Activated CD8-positive, alpha-beta memory T cell treated with anti-CD3 and anti-CD28 coated beads for 36 hours (primary cell): ENCODE results near the gene FIZ1. TPM values are rescaled to one million over a fixed set of nuclear protein-coding genes. Genes with fewer than 3 reads are reported as not detected.

ENCODE experiments used
- CTCF ChIA-PET: fragments of 350-600 bp; sonication (Branson Sonifier 250); formaldehyde crosslinking; loops from one replicate; lab custom pipeline; 2021; ENCODE audit warnings: antibody characterized with exemption; lab: Charles Lee
- POLR2A ChIA-PET: fragments of 350-600 bp; sonication (Branson Sonifier 250); formaldehyde crosslinking; loops from one replicate; lab custom pipeline; 2021; ENCODE audit warnings: antibody characterized with exemption; lab: Charles Lee
- total RNA-seq, 2 experiments: library from RNA; stranded (reverse); gene quantifications; one replicate each; pipeline ENCODE4 v1.2.3, GENCODE V29; 2021

FIZ1 gene, protein sequence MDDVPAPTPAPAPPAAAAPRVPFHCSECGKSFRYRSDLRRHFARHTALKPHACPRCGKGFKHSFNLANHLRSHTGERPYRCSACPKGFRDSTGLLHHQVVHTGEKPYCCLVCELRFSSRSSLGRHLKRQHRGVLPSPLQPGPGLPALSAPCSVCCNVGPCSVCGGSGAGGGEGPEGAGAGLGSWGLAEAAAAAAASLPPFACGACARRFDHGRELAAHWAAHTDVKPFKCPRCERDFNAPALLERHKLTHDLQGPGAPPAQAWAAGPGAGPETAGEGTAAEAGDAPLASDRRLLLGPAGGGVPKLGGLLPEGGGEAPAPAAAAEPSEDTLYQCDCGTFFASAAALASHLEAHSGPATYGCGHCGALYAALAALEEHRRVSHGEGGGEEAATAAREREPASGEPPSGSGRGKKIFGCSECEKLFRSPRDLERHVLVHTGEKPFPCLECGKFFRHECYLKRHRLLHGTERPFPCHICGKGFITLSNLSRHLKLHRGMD
- 10 to 100 TPM; 17.4 to 17.8 TPM for total RNA-seq

DNA sequence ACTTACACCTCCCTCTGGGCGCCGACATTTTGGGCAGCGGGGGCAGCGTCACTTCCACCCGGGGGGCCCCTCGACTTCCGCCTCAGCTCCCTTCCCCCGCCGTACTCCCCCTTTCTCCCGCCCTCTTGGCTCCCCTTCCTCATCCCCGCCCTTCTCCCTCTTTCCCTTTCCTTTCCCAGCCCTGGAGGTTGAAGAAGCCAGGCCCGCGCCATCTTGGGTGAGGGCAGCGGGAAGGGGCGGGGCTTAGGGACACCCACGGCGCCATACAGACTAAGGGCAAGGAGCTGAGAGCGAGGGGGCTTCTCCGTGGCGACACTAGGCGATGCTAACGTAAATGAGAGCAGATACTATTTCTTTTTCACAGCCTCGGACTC lies at the start of gene FIZ1:
TSS of gene FIZ1 (minus strand) at position 50 of the 374 bp plus-strand sequence. CDS start 1,652 bp downstream, outside the sequence.
- POLR2A ChIA-PET: interaction anchor here (1.0 to 1.8 kb wide), 11 partner anchors 12 to 344 kb away, joined by 3 to 9 read pairs (median 5); partner anchors contain the start of genes U2AF2, ZNF579, ZNF581 and ZNF628
- CTCF ChIA-PET: interaction anchor here (0.6 to 2.0 kb wide), 8 partner anchors 13 to 95 kb away, joined by 3 to 10 read pairs (median 6); partner anchors contain the start of gene ZNF784

DNA sequence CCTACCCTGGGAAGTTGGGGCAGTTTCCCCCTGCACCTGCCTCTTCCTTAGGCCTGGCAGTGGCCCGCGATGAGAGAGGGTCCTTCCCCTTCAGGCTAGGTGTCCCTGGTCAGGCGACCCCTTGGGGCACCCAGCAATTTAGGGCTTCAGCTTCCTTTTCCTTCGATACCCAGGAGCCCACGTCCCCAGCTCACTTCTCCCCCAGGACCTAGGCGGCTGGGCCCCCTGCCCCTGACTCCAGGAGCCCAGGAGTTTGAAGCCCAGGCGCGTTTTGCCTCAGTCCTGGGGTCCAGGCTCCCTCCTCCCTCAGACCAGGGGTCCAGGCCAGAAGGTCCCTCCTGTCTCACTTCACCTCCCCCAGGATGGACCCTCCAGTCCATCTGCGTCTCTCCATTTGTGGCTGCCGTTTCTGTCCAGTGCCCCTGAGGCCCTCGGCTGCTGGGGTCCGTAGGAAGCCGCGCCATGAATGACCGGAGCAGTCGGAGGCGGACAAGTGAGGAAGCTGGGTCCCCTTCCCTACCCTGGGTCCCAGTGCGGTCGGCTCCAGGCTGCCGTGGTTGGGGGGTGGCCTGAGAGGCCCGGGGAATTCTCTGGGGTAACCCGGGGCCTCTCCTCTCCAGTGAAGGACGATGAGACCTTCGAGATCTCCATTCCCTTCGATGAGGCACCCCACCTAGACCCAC lies 49.4 kb upstream of the FIZ1 start:
- ChIA-PET POLR2A (no interaction called here), CTCF (interaction anchor here (1.2 to 2.2 kb wide), 2 partner anchors 11 to 42 kb away, joined by 4 to 7 read pairs; no protein-coding TSS in a partner anchor)

DNA sequence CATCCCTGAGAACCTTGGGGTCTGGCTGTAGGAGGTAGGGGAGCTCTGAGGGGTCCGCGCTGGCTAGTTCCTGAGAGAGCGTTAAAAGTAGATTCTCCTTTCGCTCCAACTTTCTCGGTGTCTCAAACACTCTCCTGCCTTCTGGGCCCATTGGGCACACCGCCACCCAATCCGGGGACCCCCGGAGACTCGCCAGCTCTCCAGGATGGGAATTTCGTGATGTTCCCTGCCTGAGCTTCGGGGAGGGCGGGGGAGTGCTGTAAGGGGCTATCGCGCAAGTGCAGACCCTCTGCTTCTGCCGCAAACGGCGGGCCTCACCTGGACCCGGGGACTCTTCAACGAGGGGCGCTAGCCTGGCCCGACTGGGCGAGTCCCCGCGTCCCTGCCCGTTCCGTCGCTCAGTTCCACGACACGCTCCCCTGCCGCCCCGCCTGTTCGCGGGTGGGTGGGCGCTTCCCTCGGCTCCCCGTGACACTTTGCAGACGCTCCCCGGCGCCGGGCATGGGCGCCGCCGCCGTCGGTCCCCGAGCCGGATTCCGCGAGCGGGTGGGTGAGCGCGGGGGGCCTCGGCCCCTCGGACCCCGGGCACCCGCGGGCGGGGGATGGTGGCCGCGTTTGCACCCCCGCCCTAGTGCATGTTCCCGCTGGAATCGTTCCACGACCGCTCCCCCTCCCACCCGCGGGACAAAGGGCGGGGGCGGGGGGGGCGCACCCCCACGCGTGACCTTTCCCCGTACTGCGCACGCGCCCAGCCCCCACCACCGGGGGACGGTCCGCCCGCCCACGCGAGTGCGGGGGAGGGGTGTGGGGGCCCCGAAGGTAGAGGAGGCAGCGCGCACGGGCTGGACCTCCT lies 48.6 kb upstream of the FIZ1 start, which contains the start of gene CCDC106:
TSS of gene CCDC106 (plus strand) at position 481 of the 853 bp plus-strand sequence. CDS start 835 bp downstream, outside the sequence.
- CTCF ChIA-PET: interaction anchor here (0.8 to 2.2 kb wide), 6 partner anchors 9 to 309 kb away, joined by 3 to 8 read pairs (median 4); no protein-coding TSS in a partner anchor
- POLR2A ChIA-PET: interaction anchor here (0.9 to 1.1 kb wide), 3 partner anchors 13 to 49 kb away, joined by 3 to 5 read pairs (median 4); partner anchors contain the start of gene FIZ1

DNA sequence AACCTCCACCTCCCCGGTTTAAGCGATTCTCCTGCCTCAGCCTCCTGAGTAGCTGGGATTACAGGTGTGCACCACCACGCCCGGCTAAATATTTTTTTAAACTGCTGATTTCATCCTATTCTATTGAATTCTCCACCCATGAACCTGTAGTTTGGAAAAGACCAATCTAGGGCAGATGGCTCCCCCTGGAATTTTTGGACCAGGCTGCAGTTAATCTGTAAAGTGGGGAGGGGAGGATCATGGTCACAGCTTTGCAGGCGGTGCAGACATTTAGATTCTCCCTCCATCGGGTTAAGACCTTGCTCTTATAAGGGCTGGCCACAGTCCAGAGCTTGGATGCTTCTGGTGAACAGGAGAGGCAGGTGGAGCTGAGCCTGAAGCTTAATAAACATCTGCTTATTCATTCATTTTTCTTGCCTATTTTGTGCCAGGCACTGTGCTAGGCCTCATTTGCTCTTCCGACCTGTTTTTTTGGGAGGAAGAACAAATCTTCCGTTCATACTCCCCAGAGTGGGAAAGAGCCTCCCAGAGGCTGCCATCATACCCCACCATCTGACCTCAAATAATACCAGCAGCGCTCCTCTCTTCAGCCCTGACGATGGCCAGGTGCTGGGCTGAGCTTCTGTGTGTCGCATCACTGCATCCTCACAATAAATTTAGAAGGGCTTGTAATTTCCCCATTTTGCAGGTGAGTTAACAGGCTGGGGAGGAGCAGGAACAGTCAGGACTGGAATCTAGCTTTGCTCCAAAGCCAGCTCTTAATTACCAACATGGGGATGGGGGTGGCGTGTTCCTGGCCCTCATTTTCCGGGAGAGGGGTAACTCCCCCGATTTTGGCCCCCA lies 47.8 kb upstream of the FIZ1 start:
- POLR2A ChIA-PET: interaction anchor here (0.9 to 1.1 kb wide), 3 partner anchors 12 to 48 kb away, joined by 3 to 5 read pairs (median 4); partner anchors contain the start of gene FIZ1
- CTCF ChIA-PET: interaction anchor here (0.7 to 2.2 kb wide), 7 partner anchors 8 to 308 kb away, joined by 3 to 8 read pairs (median 4); no protein-coding TSS in a partner anchor

DNA sequence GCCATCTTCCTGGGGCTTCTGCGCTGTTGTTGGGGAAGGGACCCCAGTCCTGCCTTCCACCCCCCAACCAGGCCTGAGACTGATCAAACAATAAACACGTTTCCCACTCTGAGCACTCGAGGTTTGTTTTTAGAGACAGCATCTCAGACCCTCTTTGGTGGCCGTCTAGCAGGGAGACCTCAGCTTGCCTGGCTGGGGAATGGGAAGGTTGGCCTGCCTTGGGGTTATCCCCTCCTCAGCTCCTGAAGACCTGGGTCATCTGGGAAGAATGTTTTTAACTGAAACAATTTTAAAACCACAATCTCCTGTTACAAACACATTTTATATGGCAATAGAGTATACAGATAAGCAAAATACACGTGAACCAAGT lies 46.2 kb upstream of the FIZ1 start:
- ChIA-PET CTCF (interaction anchor here (4.1 kb wide), 1 partner anchor 7 kb away, joined by 26 read pairs; no protein-coding TSS in a partner anchor), POLR2A (interaction anchor here (0.6 to 1.3 kb wide), 2 partner anchors 9 to 21 kb away, joined by 3 to 6 read pairs; no protein-coding TSS in a partner anchor)

DNA sequence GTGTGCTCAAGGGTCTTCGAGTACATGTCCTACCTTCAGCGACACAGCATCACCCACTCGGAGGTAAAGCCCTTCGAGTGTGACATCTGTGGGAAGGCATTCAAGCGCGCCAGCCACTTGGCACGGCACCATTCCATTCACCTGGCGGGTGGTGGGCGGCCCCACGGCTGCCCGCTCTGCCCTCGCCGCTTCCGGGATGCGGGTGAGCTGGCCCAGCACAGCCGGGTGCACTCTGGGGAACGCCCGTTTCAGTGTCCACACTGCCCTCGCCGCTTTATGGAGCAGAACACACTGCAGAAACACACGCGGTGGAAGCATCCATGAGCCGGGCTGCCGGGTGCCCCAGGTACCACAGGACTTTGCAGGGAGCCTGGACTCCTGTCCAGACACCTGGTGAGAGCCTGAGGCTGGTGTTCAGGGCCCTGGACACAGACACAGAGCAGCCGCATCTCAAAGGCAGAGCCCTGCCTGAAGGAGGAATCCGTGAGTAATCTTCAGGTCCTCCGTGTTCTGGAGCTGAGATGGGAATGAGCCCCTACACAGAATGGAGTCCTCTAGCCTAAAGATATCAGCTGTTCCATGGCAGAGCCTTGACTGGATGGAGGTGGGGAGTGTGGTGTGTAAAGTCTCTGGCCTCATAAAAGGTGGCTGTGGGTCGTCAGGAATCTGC lies 45.7 kb upstream of the FIZ1 start:
- POLR2A ChIA-PET: interaction anchor here (1.3 kb wide), 1 partner anchor 9 kb away, joined by 3 read pairs; no protein-coding TSS in a partner anchor
- CTCF ChIA-PET: interaction anchor here (0.6 to 4.1 kb wide), 4 partner anchors 8 to 21 kb away, joined by 3 to 26 read pairs (median 4); partner anchors contain the start of genes U2AF2 and ZNF784

DNA sequence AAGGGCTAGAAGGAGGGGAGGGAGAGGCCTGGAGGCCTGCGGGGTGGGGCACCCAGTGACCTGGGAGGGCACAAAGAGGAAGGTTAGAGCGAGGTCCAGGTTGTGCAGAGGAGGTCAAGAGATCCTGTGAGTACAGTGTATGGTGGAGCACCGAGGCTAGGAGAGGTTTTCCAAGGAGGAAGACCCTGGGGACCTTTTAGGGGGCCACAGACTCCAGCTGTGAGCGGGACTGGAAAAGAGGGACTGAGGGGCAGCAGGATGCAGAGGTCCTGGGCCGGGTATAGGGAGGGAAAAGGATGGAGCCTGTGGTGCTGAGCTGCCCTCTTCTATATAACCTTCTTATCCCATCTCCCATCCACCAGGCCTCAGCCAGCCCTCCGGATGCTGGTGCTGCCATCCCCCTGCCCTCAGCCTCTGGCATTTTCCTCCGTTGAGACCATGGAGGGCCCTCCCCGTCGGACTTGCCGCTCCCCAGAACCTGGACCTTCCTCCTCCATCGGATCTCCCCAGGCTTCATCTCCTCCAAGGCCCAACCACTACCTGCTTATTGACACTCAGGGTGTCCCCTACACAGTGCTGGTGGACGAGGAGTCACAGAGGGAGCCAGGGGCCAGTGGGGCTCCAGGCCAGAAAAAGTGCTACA lies 45.0 kb upstream of the FIZ1 start:
- CTCF ChIA-PET: interaction anchor here (0.6 to 4.1 kb wide), 4 partner anchors 8 to 20 kb away, joined by 3 to 26 read pairs (median 4); partner anchors contain the start of genes U2AF2 and ZNF784
- POLR2A ChIA-PET: no interaction called here

DNA sequence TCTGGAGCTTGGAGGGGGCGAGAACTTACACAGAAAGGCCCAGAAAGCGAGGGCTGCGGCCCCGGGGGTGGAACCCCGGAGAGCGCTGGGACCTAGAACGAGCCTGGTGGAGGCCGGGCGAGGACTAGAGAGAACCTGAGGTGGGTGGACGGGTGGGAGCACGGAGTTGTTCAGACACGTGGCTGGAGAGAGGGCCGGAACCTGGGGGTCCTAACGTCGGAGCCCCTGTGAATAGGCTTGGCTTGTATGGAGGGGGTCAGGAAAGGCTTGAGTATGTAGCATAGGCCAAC lies 44.5 kb upstream of the FIZ1 start:
- CTCF ChIA-PET: interaction anchor here (1.2 to 4.1 kb wide), 3 partner anchors 9 to 11 kb away, joined by 4 to 26 read pairs (median 4); partner anchors contain the start of gene U2AF2
- POLR2A ChIA-PET: interaction anchor here (1.0 to 1.5 kb wide), 2 partner anchors 17 to 31 kb away, joined by 3 read pairs; no protein-coding TSS in a partner anchor

DNA sequence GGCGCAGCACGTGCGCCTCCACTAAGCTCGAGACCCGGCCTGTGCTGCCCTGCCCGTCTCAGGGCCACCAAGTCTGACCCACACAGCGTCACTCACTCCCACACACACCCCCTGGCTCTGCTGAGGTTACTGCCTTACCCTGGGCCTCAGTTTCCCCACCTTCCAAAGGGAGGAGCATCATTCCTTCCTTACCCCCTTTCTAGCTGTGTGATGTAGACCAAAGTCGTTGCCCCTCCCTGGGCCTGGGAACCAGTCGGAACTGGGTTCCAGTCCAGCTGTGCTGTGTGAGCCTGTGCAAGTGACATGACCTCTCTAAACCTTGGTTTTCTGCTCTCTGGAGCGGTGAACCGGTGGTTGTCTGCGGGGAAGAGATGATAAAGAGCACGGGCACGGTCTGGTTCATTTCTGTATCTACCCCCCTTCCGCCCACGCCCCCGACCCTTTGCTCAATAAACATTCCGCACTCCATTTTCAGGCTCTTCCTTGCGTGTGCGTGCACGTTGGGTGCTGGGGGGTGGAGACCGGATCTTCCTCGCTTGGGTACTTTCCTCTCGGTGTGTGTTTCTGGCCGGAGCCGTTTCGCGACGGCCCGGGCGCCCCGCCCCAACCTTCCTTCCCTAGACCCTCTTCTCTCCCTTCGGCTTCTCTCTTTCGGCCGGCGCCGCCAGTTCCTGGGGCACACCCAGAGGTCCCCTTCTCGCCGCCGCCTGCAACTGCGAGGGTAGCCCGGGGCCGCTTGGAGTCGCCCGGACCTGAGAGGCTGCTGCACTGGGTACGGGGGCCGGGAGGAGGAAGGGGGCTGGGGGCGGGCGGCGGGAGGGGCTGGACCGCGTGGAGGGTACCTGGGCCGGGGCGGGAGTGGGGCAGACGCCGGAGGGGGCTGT lies 43.9 kb upstream of the FIZ1 start, which contains the start of gene ZNF581:
TSS of gene ZNF581 (plus strand) at position 647 of the 884 bp plus-strand sequence. CDS start 923 bp downstream, outside the sequence.
- ChIA-PET CTCF (interaction anchor here (0.9 to 4.1 kb wide), 8 partner anchors 9 to 140 kb away, joined by 3 to 26 read pairs (median 4); partner anchors contain the start of genes U2AF2 and ZNF865), POLR2A (interaction anchor here (1.0 to 1.5 kb wide), 7 partner anchors 12 to 387 kb away, joined by 3 to 5 read pairs (median 4); partner anchors contain the start of genes FIZ1, U2AF2, ZNF524 and ZNF784)

DNA sequence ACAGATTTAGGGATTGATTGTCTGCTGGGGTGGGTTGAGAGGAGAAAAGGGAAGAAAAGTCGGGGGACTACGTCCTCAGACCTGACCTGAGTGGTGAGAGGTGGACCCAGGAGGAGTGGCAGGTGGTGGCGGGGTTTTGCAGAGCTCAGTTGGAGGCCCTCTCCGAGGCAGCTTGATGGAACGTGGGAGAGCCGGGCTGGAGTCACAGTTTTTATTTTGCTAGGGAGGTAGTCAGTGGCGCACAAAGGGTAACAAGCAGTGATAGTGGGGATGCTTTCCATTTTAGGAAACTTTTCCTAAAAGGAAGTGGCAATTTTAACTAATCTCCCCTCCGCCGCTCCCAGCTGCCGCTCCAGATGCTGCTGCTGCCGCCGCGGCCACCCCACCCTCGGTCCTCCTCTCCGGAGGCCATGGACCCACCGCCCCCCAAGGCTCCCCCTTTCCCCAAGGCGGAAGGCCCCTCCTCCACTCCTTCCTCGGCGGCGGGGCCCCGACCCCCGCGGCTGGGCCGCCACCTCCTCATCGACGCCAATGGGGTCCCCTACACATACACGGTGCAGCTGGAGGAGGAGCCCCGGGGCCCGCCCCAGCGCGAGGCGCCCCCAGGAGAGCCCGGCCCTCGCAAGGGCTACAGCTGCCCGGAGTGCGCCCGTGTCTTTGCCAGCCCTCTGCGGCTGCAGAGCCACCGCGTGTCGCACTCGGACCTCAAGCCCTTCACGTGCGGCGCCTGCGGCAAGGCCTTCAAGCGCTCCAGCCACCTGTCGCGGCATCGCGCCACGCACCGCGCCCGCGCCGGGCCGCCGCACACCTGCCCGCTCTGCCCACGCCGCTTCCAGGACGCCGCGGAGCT lies 43.1 kb upstream of the FIZ1 start:
- ChIA-PET POLR2A (interaction anchor here (1.0 to 1.5 kb wide), 7 partner anchors 12 to 386 kb away, joined by 3 to 5 read pairs (median 4); partner anchors contain the start of genes FIZ1, U2AF2, ZNF524 and ZNF784), CTCF (interaction anchor here (0.9 to 4.1 kb wide), 8 partner anchors 9 to 139 kb away, joined by 3 to 26 read pairs (median 4); partner anchors contain the start of genes U2AF2 and ZNF865)

DNA sequence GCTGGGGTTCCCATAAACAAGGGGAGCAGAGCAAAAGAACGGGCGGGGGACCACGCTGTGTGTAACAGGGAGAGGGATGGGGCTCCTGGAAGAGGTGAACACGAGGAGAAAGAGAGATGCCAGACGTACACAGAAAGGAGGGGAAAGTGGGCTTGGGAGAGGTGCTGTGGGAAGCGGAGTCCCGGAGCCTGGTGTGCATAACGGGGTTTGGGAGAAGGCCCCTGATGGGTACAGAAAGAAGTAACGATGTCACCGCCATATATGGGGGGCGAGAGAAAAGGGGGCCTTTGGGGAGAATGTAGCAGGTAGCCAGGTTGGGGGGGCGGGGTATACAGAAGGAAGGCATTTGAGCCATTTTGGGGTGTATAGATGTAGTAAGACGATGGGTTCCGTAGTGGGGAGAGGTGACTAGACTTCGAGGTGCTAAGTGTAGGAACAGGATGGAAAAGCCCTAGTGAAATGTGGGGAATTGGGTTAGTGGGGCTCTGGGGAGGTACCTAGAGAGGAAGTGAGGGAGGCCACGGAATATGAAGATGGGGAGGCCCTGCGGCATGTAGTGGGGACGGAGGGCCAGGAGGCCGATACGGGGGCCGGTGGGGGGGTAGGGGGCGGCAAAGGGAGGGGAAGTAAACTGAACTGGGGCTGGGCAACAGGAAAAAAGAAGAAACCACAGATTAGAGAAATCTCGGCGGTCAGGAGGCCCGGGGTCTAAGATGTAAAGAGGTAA lies 42.3 kb upstream of the FIZ1 start:
- POLR2A ChIA-PET: no interaction called here
- CTCF ChIA-PET: interaction anchor here (0.9 to 4.1 kb wide), 6 partner anchors 8 to 138 kb away, joined by 3 to 26 read pairs (median 6); partner anchors contain the start of genes U2AF2 and ZNF865

DNA sequence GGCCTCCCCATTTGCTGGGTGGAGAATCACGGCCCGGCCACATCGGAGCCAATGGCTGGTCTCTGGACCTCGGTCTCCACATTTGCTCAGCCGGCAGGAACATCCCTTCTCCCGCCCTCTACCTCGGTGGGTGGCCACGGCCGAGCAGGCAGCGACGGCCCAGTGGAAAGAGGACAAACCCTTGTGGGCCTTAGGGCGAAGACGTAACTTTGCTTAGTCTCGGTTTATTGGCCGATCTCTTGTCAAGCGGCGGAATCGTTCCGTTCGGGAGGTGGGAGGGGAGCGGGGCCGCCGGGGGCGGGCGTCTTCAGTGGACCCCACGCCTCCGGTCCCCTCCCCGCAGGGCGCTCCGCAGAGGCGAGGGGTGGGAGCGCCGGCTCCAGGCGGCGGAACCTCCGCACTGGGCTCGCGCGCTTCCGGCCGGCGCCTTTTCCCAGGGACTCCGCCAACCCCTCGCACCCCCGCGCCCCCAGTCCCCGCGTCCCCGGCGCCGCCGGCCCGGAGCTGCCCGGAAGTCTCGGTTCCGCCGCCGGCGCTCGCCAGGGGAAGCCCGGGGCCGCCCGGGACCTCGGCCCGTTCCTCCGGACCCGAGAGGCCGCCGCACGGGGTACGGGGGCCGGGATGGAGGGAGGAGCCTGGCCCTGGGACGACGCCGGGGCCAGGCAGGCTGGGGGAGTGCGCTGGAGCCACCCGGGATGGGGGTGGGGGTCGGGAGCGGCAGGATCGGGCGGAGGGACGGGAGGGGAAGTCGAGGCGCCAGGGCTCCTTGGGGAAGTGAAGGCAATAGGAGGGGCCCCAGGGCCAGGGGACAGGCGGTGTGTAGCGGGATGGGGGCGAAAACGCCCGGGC lies 41.5 kb upstream of the FIZ1 start, which contains the start of gene ZNF580:
TSS of gene ZNF580 (plus strand) at position 426 of the 849 bp plus-strand sequence. CDS start 1,507 bp downstream, outside the sequence.
- CTCF ChIA-PET: interaction anchor here (1.5 to 2.2 kb wide), 3 partner anchors 12 to 137 kb away, joined by 3 to 7 read pairs (median 5); no protein-coding TSS in a partner anchor
- POLR2A ChIA-PET: no interaction called here
